SK-N-SH (cell line): ENCODE data around the gene TRIM51. TPM values are rescaled to one million over a fixed set of nuclear protein-coding genes. Genes with fewer than 3 reads are reported as not detected.
"Not testable (repeated sequence)": the region's sequence is repeated elsewhere in the genome, so short reads cannot be mapped to it uniquely, and the experiment has no call there.

Experiments
- CTCF ChIA-PET: fragments of 300-600, 350-600 bp; formaldehyde crosslinking; extraction: SDS; loops from one replicate; lab custom pipeline; 2021; lab: Yijun Ruan, JAX
- POLR2A ChIA-PET: fragments of 350-600 bp; sonication (Branson Sonifier 250); formaldehyde crosslinking; extraction: SDS; loops from one replicate; lab custom pipeline; 2020; ENCODE audit warnings: antibody characterized with exemption, inconsistent platforms; lab: Yijun Ruan, JAX
- DNase-seq: peaks from one replicate; pipeline ENCODE4 v3.0.0; 2012
- H2AFZ ChIP-seq: fragments of 200-600 bp; sonication (generic); 2 replicates; pipeline ENCODE4 v1.8.1; 2016; ENCODE audit warnings: antibody characterized with exemption, mild to moderate bottlenecking, low read depth
- H3F3A ChIP-seq: fragments of 200-600 bp; sonication (generic); replicated peaks from 2 replicates; pipeline ENCODE3; 2016; ENCODE audit warnings: antibody characterized with exemption, mild to moderate bottlenecking; ENCODE audit not compliant: insufficient read depth
- H3K27ac ChIP-seq, 2 experiments: fragments of 200-500 bp in 1 of 2; fragments of 200-600 bp in 1 of 2; sonication (Bioruptor generic) in 1 of 2; sonication (generic), shearing (Covaris generic) in 1 of 2; 2 replicates each; pipeline versions ENCODE4 v1.5.1 to v1.6.1; 2014 to 2016; ENCODE audit warnings: low read depth in 2 of 2, inconsistent platforms in 1 of 2, low read length in 1 of 2, mild to moderate bottlenecking in 1 of 2, mixed read lengths in 1 of 2
- H3K27me3 ChIP-seq: fragments of 200-600 bp; sonication (generic), shearing (Covaris generic); 2 replicates; pipeline ENCODE4 v1.6.1; 2016; ENCODE audit warnings: mixed run types; ENCODE audit not compliant: insufficient read depth
- H3K36me3 ChIP-seq, 2 experiments: fragments of 200-500 bp in 1 of 2; fragments of 200-600 bp in 1 of 2; sonication (Bioruptor generic) in 1 of 2; sonication (generic) in 1 of 2; replicated peaks in 1 of 2; 2 replicates each; pipeline versions ENCODE3 to v1.5.1; 2014 to 2016; ENCODE audit warnings: low read length in 1 of 2, mild to moderate bottlenecking in 1 of 2; ENCODE audit not compliant: insufficient read depth in 2 of 2, control insufficient read depth in 1 of 2
- H3K4me1 ChIP-seq, 2 experiments: fragments of 200-500 bp in 1 of 2; fragments of 200-600 bp in 1 of 2; sonication (Bioruptor generic) in 1 of 2; sonication (generic), shearing (Covaris generic) in 1 of 2; 2 replicates each; pipeline versions ENCODE4 v1.5.1 to v1.6.1; 2014 to 2016; ENCODE audit warnings: low read depth in 1 of 2, low read length in 1 of 2, mixed run types in 1 of 2; ENCODE audit not compliant: insufficient read depth in 2 of 2, control insufficient read depth in 1 of 2
- H3K4me2 ChIP-seq: fragments of 200-600 bp; sonication (generic), shearing (Covaris generic); 2 replicates; pipeline ENCODE4 v1.6.1; 2017; ENCODE audit warnings: mixed run types
- H3K4me3 ChIP-seq, 2 experiments: fragments of 200-500 bp in 1 of 2; fragments of 200-600 bp in 1 of 2; sonication (Bioruptor generic) in 1 of 2; sonication (generic), shearing (Covaris generic) in 1 of 2; 2 replicates each; pipeline versions ENCODE4 v1.5.1 to v1.8.1; 2014 to 2016; ENCODE audit warnings: low read depth in 2 of 2, inconsistent platforms in 1 of 2, low read length in 1 of 2, mild to moderate bottlenecking in 1 of 2, mixed read lengths in 1 of 2, moderate library complexity in 1 of 2
- H3K79me2 ChIP-seq: fragments of 200-600 bp; sonication (generic); 2 replicates; pipeline ENCODE4 v1.8.1; 2017; ENCODE audit warnings: mild to moderate bottlenecking; ENCODE audit not compliant: insufficient read depth
- H3K9ac ChIP-seq: fragments of 200-600 bp; sonication (generic); 2 replicates; pipeline ENCODE4 v1.6.1; 2017; ENCODE audit warnings: mixed run types
- H3K9me2 ChIP-seq: fragments of 200-600 bp; sonication (generic); 2 replicates; pipeline ENCODE4 v1.6.1; 2017; ENCODE audit warnings: mixed run types
- H3K9me3 ChIP-seq: fragments of 200-600 bp; sonication (generic); 2 replicates; pipeline ENCODE4 v1.6.1; 2017; ENCODE audit warnings: mixed run types, mild to moderate bottlenecking, moderate library complexity
- H4K20me1 ChIP-seq: fragments of 200-600 bp; sonication (generic); 2 replicates; pipeline ENCODE4 v1.6.1; 2017; ENCODE audit warnings: mild to moderate bottlenecking, mixed run types; ENCODE audit not compliant: insufficient read depth
- RAD21 ChIP-seq: IDR thresholded peaks from 2 replicates; pipeline ENCODE4 v1.6.1; 2012; ENCODE audit warnings: mild to moderate bottlenecking, low read length
- REST ChIP-seq: IDR thresholded peaks from 2 replicates; pipeline ENCODE4 v1.6.1; 2012; ENCODE audit warnings: mild to moderate bottlenecking, low read depth, low read length, moderate library complexity
- WGBS: methylation state at CpG from one replicate; pipeline ENCODE4 v1.1.6; 2017; ENCODE audit warnings: low lambda C conversion rate; 5-methylcytosine and 5-hydroxymethylcytosine counted together
- polyA plus RNA-seq, 3 experiments: library from polyadenylated mRNA; depleted of rRNA; stranded (reverse); fragments of >200 nt; gene quantifications; 2 replicates each; pipeline ENCODE4 v1.2.3, GENCODE V29; 2012

The TRIM51 gene
- polyA plus RNA-seq, 1 of the 3 experiments (the other 2 are of a cell fraction) = not detected

- H3K36me3 ChIP-seq, H3K4me1 ChIP-seq, H3K79me2 ChIP-seq, H3K27me3 ChIP-seq, H3F3A ChIP-seq, H2AFZ ChIP-seq, H3K9me2 ChIP-seq, H3K9me3 ChIP-seq, H3K9ac ChIP-seq, POLR2A ChIA-PET, H4K20me1 ChIP-seq: not testable (repeated sequence)
- CTCF ChIA-PET = interaction anchor here (1.0 to 1.2 kb wide), 2 partner anchors 31 to 33 kb away, joined by 3 to 4 read pairs; no protein-coding TSS in a partner anchor
- H3K27ac ChIP-seq = peak overlapping the region in 1 of 2 experiments; percentile 60; a peak in 2 of 4 replicates
- 20% methylated on average over 9 of the region's 33 CpGs for whole genome bisulfite sequencing
- peak; percentile 60 for DNase-seq
- peak overlapping the region in 1 of 2 experiments; percentile 45; a peak in 2 of 4 replicates for H3K4me3 ChIP-seq
- peak; percentile 87 for TF ChIP-seq REST
- peak overlapping the region; percentile 55; the same call in 1 of the 2 replicates for H3K4me2 ChIP-seq
Measured at GRCh38 chr11:55872731-55873130, 10.4 kb upstream of the TRIM51 start.

- peak overlapping the region in 1 of 2 experiments; percentile 60; a peak in 2 of 4 replicates for H3K27ac ChIP-seq
- H3K9me3 ChIP-seq, H3K36me3 ChIP-seq, H3K9me2 ChIP-seq, H3F3A ChIP-seq, H3K4me1 ChIP-seq, H3K9ac ChIP-seq, H4K20me1 ChIP-seq, H3K27me3 ChIP-seq, H3K79me2 ChIP-seq, H2AFZ ChIP-seq, POLR2A ChIA-PET: not testable (repeated sequence)
- peak overlapping the region in 1 of 2 experiments; percentile 45; a peak in 2 of 4 replicates for H3K4me3 ChIP-seq
- WGBS = 24% methylated on average over 6 of the region's 34 CpGs
- CTCF ChIA-PET = interaction anchor here (1.0 to 1.2 kb wide), 2 partner anchors 32 to 33 kb away, joined by 3 to 4 read pairs; no protein-coding TSS in a partner anchor
- peak overlapping the region; percentile 55; the same call in 1 of the 2 replicates for H3K4me2 ChIP-seq
- TF ChIP-seq RAD21 = peak; percentile 21
- peak; percentile 64 for DNase-seq
Measured at GRCh38 chr11:55873146-55873545, 10.0 kb upstream of the TRIM51 start.

- H3K27me3 ChIP-seq, H3K9me2 ChIP-seq, H2AFZ ChIP-seq, H3K27ac ChIP-seq, H4K20me1 ChIP-seq, H3K79me2 ChIP-seq, H3K4me2 ChIP-seq, POLR2A ChIA-PET, H3K9ac ChIP-seq, CTCF ChIA-PET, H3K4me1 ChIP-seq, H3K9me3 ChIP-seq, H3F3A ChIP-seq, DNase-seq, H3K36me3 ChIP-seq, H3K4me3 ChIP-seq: not testable (repeated sequence)
- WGBS = 6% methylated on average over 4 of the region's 4 CpGs
Measured at GRCh38 chr11:55884995-55885394, 1.9 kb downstream of the TRIM51 start.

- H3K36me3 ChIP-seq, H3K27me3 ChIP-seq, H3K79me2 ChIP-seq, POLR2A ChIA-PET, DNase-seq, H4K20me1 ChIP-seq, H2AFZ ChIP-seq, H3K9me2 ChIP-seq, H3K4me2 ChIP-seq, H3K4me1 ChIP-seq, H3K27ac ChIP-seq, H3F3A ChIP-seq, H3K4me3 ChIP-seq, CTCF ChIA-PET, H3K9ac ChIP-seq, H3K9me3 ChIP-seq: not testable (repeated sequence)
- 4% methylated on average over 9 of the region's 9 CpGs for WGBS
Measured at GRCh38 chr11:55885481-55885880, 2.4 kb downstream of the TRIM51 start.
